Right ventricle myocardium superior (tissue), 1 donor: ENCODE results near the gene TXNDC11. TPM values are rescaled to one million over a fixed set of nuclear protein-coding genes. Genes with fewer than 3 reads are reported as not detected.

Experiments
- ATAC-seq: fragments of 200-7000 bp; cut with Tn5 transposase; one replicate; pipeline ENCODE4 v1.9.1; 2020; ENCODE audit warnings: mild to moderate bottlenecking; ENCODE audit not compliant: poor library complexity
- DNase-seq: peaks from one replicate; pipeline ENCODE4 v3.0.0-alpha.2; 2020
- intact Hi-C: fragments of 100-400 bp; cut with DNase I; formaldehyde crosslinking; loops from one replicate; pipeline ENCODE4 v1.11.2; 2022
- total RNA-seq: library from RNA; stranded (reverse); fragmentation: NEBNext Ultra II Directional; extraction: Animal tissue kit (Norgen Biotek cat#: 25700); gene quantifications from one replicate; pipeline ENCODE4 v1.2.1, GENCODE V29; 2021
- donor health status: DM: no; HTN: yes; CAD: no; lungs with severe emphysema.

TXNDC11 gene
- total RNA-seq, 1 donor from 2014 or later: 18.6 TPM

DNA sequence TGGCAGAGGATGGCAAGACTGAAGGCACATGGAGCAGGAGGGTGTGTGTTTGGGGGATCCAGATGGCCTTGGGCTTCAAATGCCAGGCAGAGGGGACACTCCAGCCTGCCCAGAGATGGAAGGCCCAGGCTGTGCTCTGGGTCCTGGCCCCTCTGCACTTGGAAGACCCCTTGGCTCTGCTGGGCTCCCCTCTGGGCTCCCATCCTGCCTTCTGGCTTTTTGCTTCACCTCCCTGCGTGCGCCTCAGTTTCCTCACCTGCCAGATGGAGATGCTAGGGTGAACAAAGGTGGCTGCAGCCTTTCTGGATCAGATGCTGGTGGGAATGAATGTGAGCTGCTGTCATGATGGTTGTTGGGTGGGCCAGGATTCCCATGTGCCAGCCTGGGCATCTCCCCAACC, 71.4 kb downstream of the TXNDC11 start:
- DNase-seq: no peak
- intact Hi-C loops: no loop called here
- no peak for ATAC-seq

DNA sequence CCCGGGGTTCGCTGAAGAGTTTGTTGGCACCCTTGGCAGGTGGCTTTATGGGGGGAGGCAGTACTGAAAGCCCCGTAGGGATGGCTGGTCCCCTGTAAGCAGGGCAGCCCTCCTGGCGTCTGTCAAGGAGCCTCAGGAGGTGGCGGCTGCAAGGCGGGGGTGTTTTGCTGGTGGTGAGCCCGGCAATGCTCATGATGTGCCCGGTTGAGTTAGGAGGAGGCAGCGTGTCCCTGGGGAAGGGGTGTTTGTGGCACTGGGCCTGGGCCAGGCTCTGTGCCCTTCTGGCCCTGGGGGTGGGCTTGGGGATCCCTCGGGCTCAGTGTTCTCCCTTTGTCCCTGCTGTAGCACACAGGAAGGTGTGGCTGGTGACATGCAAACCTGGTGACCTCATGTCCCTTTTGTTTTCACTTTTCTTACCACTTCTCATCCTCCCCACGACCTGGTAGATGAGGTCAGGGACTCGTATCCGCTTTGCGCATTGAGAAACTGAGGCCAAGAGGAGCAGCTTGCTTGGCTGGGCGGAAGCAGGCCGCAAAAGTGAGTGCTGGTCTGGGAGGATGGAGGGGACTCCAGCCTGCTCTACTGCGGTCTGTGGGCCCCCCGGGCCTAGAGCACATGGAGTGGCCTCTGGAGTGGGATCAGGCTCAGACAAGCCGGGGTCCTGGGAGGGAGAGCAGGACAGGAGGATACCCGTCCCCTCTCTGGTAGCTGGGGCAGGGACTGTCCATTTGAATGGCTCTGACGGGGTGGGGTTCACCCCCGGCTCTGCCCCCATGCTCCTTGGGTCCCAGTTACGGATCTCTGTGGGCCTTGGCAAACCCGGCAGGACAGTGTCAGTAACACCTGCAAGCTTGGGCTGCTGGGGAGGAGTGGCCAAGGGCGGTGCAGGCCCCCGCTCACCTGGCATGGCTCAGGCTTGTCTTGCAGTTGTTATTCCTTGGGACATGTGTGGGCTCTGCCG, 72.2 kb downstream of the TXNDC11 start:
- intact Hi-C loops: no loop called here
- no peak for DNase-seq
- ATAC-seq: no peak

DNA sequence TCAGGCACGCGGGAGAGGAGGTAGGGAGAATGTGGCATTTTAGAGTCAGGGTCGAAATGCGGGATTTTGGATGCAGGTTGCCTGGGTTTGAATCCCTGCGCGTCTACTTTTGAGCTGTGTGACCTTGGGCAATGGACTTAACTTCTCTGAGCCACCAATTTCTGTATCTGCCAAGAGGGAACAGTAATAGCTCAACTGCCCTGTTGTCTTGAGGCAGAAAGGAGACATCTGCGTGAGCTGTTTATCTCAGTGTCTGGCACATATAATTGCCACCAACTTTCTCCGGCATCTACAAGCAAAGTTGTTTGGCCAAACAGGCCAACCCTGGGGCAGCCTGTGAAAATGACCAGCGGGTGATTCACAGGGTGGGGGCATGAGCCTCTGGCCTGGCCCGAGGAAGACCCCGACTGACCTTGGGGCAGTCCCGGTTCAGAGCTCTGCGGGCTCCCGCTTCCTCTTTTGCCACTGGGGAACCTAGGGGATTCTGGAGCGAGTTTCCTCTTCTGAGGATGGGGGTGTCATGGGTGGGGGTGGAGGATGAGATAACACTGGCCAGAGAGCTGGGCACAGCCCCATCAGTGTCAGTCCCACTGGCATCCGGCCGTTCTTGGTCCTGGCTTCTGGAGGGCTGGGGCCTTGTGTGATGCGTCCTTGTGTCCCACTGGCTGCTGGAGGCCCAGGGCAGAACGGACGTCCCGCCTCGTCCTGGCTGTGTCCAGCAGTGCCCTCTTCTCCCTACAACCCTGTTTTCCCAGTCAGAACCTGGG, 73.1 kb downstream of the TXNDC11 start:
- intact Hi-C loops: no loop called here
- peak; percentile 74 for DNase-seq
- ATAC-seq: peak; percentile 30

DNA sequence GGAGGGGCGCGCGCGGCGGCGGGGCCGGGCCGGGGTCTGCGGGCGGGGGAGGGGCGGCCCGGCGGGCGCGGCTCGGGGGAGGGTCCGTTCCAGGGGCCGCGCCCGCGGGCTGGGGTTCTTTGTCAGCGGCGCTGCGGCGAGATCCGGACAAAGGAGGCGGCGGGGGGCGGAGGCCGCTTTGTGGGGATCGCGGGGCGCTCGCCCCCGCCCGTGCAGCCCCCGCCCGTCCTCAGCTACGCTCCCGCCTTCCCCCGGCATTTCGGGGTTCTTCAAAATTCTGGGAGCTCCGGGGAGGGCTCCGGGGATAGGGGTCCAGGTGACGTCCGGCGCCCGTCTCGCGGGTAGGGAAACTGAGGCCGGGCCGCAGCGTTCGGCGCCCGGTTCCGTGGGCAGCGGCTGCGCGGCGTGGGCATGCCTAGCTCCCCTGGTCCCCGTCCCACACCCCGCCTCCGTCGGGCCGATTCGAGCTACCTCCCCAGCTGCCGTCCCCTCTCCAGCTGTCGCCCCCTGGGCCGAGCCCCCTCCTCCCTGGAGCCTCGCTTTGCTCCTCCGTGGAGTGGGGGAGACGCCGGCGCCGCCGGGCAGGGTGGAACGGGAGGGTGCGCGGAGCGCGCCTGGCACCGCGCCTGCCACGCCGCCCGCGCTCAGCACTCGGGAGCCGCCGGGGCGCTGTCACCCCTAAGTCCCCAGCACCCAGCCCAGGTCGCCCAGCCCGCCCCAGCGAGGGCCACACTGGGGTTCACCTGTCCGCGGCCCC, 73.9 kb downstream of the TXNDC11 start:
- DNase-seq (peak; percentile 55), ATAC-seq (peak; percentile 14)
- intact Hi-C loops: no loop called here

DNA sequence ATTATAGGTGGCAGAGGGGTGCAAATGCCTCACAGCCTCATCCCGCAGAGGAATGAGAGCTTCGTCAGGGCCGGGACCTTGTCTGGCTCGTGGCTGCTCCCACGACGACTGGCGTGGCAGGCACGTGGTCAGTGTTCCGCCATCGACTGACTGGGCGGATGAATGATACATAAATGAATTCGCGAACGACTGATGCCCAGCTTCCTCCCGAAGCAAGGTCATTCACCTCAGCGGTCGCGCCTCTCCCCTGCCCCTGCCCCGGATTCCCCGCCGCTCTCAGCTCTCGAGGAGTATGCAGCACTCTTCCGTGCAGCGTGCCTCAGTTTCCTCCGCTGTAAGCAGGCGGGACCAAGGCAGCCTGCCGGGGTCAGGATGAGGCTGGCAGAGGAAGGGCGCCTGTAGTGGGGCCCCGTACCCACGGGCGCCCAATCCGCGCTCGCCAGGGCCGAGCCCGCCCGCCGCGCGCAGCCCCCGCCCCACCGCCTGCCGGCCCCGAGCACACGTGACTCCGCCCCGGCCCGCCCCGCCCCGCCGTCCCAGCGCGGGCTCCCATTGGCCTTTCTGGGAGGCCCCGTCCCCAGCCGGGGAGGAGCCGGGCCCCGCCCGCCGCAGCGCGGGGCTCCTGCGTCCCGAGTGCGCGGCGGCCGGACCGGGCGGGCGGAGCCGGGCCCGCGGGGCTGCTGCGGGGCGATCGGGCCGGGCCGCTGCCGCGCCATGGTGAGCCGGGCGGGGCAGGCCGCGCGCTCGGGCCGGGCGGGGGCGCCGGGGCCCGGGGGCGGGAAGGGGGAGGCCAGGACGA, 74.6 kb downstream of the TXNDC11 start, which contains the start of gene SNN:
Gene SNN (plus strand): TSS at position 632 of the 799 bp plus-strand sequence. CDS start 7,605 bp downstream, outside the sequence.
- ATAC-seq (peak; percentile 92), DNase-seq (peak; percentile 93)
- intact Hi-C loops: no loop called here

DNA sequence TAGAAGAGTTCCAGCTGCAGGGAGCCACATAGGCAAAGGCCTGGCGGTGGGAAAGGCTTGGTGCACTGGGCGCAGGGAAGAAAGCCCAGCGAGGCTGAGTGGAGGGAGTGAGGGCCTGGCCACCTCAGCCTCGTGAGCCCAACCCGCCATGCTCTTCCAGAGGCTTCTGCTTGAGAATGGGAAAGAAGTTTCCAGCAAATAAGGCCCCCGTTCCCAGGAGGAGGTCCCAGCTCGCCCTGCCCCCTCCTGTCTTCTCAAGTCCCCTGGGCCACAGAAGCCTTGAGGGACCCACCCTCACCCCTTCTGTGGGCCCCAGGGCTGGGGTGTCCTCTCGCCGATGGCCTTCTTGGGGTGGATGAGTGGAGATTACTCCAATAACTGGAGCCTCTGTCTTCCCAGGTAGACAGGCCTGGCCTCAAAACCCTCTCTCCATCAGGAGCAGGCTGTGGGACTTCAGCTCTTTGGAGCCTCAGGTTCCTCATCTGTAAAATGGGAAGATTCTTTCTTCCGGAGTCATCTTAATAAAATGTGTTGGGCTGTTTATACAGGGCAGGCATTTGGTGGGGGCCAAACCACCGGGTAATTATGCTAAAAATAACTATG, 75.3 kb downstream of the TXNDC11 start:
- ATAC-seq (no peak), DNase-seq (no peak)
- intact Hi-C loops: no loop called here

DNA sequence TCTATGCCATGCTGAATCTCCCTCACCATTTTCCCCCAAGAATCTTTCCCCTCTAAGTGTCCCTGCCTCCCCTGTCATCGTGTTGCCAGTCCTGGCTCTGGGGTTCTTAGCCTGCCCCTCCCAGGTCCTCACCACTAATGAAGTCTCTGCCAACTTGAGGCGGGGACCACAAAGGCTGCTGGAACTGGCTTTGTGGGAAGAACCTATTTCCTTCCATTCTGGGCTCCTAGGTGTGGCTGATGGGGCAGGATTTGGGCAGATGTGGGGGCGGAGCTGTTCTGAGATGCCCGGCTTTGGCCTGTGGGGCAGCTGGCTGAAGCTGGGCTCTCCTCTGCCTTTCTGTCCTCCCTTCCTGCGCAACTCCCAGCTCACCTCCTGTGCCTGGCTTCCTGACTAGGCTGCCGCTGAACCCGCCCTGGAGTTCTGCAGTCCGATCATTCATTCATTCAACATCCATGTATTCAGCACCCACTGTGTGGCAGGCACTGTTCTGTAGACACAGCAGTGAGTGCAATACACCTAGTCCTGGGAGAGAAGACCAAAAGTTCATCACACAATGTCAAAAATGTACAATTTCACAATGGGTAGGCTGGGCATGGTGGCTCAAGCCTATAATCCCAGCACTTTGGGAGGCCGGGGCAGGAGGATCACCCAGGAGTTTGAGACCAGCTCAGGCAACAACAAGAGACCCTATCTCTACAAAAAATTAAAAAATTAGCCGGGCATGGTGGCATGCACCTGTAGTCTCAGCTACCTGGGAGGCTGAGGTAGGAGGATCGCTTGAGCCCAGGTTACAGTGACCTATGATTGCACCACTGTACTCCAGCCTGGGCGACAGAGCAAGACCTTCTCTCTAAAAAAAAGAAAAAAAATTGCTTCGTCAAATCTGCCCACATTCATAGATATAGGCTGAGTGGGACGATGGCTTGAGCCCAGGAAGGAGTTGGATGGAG, 76.3 kb downstream of the TXNDC11 start:
- no peak for ATAC-seq
- DNase-seq: no peak
- intact Hi-C loops: no loop called here

DNA sequence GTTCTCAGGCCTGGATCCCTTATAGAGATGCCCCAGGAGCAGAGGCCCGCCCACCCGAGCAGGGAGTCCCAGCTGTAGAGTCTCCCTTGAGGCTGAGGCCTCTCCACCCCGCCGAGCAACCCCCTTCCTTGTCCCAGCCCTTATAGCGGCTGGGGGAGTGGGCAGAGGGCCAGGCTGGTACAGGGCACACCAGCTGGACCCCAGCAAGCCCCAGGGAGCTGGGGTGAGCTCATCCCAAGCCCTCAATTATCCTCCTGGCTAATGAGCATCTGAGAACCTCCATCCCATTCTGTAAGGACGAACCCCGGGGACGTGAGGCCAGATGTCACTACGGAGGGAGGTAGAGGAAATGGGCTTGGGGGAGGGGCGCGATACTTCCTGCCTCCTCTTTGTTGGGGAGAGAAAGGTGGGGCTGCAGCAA, 77.6 kb downstream of the TXNDC11 start:
- intact Hi-C loops: no loop called here
- no peak for ATAC-seq
- DNase-seq: no peak

DNA sequence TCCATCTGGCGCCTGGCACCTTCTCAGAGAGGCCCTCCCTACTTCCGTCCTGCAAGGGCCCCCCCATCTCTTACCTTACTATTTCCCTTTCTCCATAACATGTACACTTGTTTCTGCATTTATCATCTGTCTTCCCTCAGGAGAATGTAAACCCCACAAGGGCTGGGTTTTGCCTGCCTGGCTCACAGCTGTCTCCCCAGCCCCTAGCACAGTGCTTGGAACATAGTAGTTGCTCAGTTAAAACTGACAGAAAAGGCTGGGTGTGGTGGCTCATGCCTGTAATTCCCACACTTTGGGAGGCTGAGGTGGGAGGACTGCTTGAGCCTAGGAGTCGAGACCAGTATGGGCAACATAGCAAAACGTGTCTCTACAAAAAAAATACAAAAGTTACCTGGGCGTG, 80.1 kb downstream of the TXNDC11 start:
- ATAC-seq (no peak), DNase-seq (no peak)
- intact Hi-C loops: no loop called here

DNA sequence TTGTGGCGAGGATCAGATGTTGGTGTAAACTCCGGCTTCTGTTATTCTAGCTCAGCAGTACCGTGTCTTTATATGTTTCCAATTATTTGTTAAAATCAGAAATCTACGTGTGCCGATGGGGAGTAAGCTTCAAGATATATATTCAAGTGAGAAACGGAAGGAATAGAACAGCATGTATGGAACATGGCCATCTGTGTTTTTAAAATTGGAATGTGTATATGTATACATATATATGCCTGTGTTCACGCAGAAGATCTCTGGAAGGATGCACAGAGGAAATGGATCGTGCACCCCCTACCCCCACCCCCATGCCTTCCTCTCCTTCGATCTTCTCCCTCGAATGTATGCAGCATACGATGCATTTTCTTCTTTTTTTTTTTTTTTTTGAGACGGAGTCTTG, 82.1 kb downstream of the TXNDC11 start:
- intact Hi-C loops: no loop called here
- ATAC-seq (no peak), DNase-seq (no peak)

DNA sequence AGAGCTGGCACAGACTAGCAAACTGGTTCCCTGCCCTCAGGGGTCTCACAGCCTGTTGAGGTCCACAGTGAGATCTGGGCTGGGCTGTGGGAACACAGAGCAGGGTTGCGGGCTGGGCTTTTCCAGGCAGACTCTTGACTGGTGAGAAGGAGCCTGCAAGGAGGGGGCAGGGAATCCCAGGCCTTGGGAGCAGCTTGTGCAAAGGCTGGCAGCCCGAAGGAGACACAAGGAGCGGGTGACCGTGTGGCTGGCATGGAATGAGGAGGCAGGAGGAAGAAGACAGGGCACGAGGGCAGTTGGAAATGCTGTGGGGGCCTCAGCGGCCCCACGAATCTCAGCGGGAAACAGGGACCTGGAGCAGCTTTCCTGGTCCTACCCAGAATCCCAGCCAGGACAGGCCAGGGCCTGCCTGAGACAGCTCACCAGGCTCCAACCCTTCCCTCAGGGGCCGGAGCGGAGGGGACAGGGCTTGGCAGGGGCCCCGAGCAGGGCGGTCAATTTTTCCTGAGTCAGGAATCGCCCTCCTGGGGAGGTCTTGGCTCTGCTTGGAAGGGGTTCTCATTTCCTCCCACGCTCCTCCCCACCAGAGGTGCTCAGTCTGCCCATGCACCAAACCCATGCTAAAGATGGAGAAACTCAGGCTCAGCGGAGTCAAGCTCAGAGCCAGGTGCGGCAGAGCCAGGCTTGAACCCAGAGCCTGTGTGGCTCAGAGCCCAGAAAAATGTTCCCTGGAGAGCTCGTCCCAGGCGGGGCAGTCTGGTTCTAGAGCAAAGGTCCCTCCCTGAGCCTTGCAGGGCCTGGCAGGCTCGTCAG, 83.6 kb downstream of the TXNDC11 start:
- peak; percentile 54 for ATAC-seq
- DNase-seq: no peak
- intact Hi-C loops: no loop called here

DNA sequence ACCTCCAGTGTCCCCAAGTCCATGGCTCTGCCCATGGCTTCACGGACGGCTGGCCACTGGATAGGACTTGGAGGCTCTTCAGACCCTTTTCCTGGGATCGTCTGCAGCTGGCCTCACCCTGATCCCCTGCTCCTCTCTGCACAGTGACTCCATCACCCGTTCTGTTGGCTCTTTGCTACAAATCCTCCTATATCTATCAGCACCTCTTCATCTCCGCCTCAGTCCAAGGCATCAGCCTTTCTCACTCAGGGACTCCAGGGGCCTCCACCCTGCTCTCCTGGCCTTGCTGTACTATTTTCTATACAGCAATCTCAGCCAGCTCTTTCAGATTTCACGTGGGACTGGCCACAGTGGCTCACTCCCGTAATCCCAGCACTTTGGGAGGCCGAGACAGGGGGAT, 85.1 kb downstream of the TXNDC11 start:
- intact Hi-C loops: no loop called here
- DNase-seq (no peak), ATAC-seq (no peak)

DNA sequence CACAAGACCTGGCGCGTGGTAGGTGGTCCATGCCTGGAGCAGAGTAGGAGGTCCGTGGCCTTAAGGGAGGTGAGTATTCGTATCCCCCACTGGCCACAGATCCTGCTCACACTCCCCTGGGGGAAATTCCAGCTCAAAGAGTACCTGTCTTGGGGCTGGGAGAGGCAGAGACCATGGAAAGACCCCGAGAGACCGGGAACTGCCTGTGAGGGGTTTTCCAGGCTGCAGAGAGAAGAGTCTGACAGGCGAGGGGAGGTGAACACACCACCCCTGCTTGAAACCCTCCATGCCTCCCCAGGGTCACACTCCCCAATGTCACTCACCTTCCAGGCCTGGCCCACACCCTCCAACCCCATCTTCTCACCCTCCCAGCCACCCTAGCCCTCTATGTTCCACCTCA, 87.0 kb downstream of the TXNDC11 start:
- intact Hi-C loops: no loop called here
- DNase-seq (no peak), ATAC-seq (no peak)

DNA sequence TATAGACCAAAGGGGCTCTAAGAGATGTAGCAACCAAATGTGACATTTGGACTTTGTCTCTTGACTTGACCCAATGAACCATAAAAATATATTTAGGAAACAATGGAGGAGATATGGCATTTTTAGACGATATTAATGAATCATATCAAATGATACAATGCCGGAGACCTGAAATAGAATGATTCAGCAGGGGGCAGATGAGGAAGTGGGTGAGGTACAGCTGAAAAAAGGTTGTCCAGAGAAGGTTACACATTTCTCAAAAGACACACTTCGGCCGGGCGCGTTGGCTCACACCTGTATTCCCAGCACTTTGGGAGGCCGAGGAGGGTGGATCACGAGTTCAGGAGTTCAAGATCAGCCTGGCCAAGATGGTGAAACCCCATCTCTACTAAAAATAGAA, 90.9 kb downstream of the TXNDC11 start:
- DNase-seq (no peak), ATAC-seq (no peak)
- intact Hi-C loops: no loop called here

DNA sequence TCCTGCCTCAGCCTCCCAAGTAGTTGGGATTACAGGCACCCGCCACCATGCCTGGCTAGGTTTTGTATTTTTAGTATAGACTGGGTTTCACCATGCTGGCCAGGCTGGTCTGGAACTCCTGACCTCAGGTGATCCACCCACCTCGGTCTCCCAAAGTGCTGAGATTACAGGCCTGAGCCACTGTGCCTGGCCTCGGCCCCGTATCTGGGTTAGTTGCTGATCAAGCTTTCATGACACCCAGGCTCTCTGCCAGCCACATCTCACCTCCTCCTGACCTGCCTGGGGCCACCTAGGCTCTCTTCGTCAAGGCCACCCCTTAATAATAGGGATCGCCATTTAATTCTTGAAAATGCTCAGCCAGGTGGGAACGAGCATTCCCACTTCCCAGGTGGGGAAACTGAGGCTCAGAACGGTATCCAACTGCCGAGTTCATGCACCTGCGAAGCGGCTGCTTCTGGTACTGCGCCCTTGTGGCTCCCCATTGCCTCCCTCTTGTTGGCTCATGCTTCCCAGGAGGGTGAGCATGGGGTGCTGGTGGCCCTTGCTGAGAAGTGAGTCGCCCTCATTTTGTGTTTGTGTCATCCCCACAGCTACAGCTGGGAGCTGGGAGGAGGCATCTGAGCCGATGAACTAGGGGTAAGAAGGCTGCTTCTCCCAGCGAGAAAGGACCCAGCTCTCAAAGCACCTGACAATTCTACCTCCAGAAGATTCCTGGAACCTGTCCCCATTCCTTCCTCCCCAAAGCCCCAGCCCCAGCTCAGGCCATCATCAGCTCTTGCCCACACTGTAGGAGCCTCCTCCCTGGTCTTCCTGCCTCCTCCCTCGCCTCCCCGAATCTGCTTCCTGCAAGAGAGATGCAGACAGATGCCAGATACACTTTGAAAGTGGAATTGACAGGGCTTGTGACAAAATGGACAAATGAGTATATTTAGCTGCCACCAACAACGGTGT, 91.7 kb downstream of the TXNDC11 start:
- no peak for DNase-seq
- no peak for ATAC-seq
- intact Hi-C loops: no loop called here
